HepG2 (cell line): ENCODE data around the gene PHF23. TPM values are rescaled to one million over a fixed set of nuclear protein-coding genes. Genes with fewer than 3 reads are reported as not detected.
A peak's percentile ranks its signal among the peaks of the same experiment; 100 is the strongest.

ENCODE experiments used
- CC2D1A ChIP-seq: sonication (generic); formaldehyde crosslinking; IDR thresholded peaks from 2 replicates; pipeline ENCODE4 v1.8.1; 2023; ENCODE audit warnings: mild to moderate bottlenecking, missing genetic modification reagents
- GABPA ChIP-seq, 2 experiments: IDR thresholded peaks; 2 replicates each; pipeline ENCODE4 v1.6.1; 2011 to 2016; ENCODE audit warnings: low read depth in 2 of 2, low read length in 1 of 2, missing biosample characterization in 1 of 2, missing genetic modification characterization in 1 of 2
- KAT7 ChIP-seq: IDR thresholded peaks from 2 replicates; pipeline ENCODE4 v1.6.1; 2018; ENCODE audit warnings: borderline replicate concordance, missing compliant biosample characterization
- KLF16 ChIP-seq, 2 experiments: sonication (generic) in 1 of 2; formaldehyde crosslinking in 1 of 2; IDR thresholded peaks; 2 replicates each; pipeline versions ENCODE4 v1.6.1 to v1.8.0; 2016 to 2023; ENCODE audit warnings: missing genetic modification reagents in 2 of 2, missing compliant biosample characterization in 1 of 2
- MEIS2 ChIP-seq: sonication (generic); formaldehyde crosslinking; IDR thresholded peaks from 2 replicates; pipeline ENCODE4 v1.9.0; 2021; ENCODE audit warnings: mild to moderate bottlenecking, missing genetic modification reagents
- PHF20 ChIP-seq: sonication (generic); formaldehyde crosslinking; IDR thresholded peaks from 2 replicates; pipeline ENCODE4 v1.5.0; 2020; ENCODE audit warnings: mild to moderate bottlenecking, missing genetic modification reagents
- PHF5A ChIP-seq: IDR thresholded peaks from one replicate; pipeline ENCODE4 v1.6.1; 2018; ENCODE audit warnings: low read depth, missing genetic modification reagents; ENCODE audit not compliant: unreplicated experiment
- RORA ChIP-seq: sonication (generic); formaldehyde crosslinking; IDR thresholded peaks from 2 replicates; pipeline ENCODE4 v1.5.0; 2020; ENCODE audit warnings: mild to moderate bottlenecking, missing genetic modification reagents, moderate library complexity
- TGIF2 ChIP-seq: IDR thresholded peaks from 2 replicates; pipeline ENCODE4 v1.6.1; 2016; ENCODE audit warnings: control low read depth, missing compliant biosample characterization
- ZMAT3 ChIP-seq: sonication (generic); formaldehyde crosslinking; conservative IDR thresholded peaks from 2 replicates; pipeline ENCODE4 v1.7.0; 2021; ENCODE audit warnings: missing genetic modification reagents
- ZMYM4 ChIP-seq: sonication (generic); formaldehyde crosslinking; IDR thresholded peaks from 2 replicates; pipeline ENCODE4 v1.8.1; 2023; ENCODE audit warnings: mild to moderate bottlenecking, missing genetic modification reagents
- ZNF577 ChIP-seq: sonication (generic); formaldehyde crosslinking; IDR thresholded peaks from 2 replicates; pipeline ENCODE4 v1.4.0; 2020; ENCODE audit warnings: mild to moderate bottlenecking, low read depth, missing genetic modification reagents, borderline replicate concordance
- polyA plus RNA-seq, 8 experiments: library from polyadenylated mRNA; depleted of rRNA in 3 of 8; stranded (reverse) in 7 of 8; unstranded in 1 of 8; fragments of >200 nt; fragmentation: Illumina TruSeq in 4 of 8; extraction: Trizol in 4 of 8; gene quantifications; 2 replicates each; pipeline versions ENCODE4 v1.2.1 to v1.2.3, GENCODE V29; 2011 to 2016; ENCODE audit warnings: low read depth in 4 of 8, missing spikeins in 1 of 8, mixed read lengths in 1 of 8; ENCODE audit not compliant: insufficient read depth in 1 of 8
- total RNA-seq, 5 experiments: library from RNA; depleted of rRNA; stranded (reverse); fragments of >200 nt; fragmentation: Illumina TruSeq; extraction: Trizol; gene quantifications; 2 replicates each; pipeline ENCODE4 v1.2.3, GENCODE V29; 2016; ENCODE audit warnings: low read depth in 1 of 5
- TF ChIP-seq, protein P1 (sequence below): sonication (generic); formaldehyde crosslinking; IDR thresholded peaks from 2 replicates; pipeline ENCODE4 v1.5.0; 2020; ENCODE audit warnings: mild to moderate bottlenecking, missing genetic modification reagents
- TF ChIP-seq, protein P2 (sequence below): sonication (generic); formaldehyde crosslinking; IDR thresholded peaks from 2 replicates; pipeline ENCODE4 v1.5.0; 2020; ENCODE audit warnings: mild to moderate bottlenecking, missing genetic modification reagents
- TF ChIP-seq, protein P3 (sequence below): sonication (generic); formaldehyde crosslinking; conservative IDR thresholded peaks from 2 replicates; pipeline ENCODE4 v1.4.0; 2020; ENCODE audit warnings: missing genetic modification reagents
- TF ChIP-seq, protein P4 (sequence below): sonication (generic); formaldehyde crosslinking; conservative IDR thresholded peaks from 2 replicates; pipeline ENCODE4 v1.4.0; 2020; ENCODE audit warnings: missing genetic modification reagents

The PHF23 gene
- total and polyA plus RNA-seq, 2 of the 13 experiments (the other 11 are each of a cell fraction or from before 2014, with no cell fraction given) = 27.6 to 33.2 TPM

DNA sequence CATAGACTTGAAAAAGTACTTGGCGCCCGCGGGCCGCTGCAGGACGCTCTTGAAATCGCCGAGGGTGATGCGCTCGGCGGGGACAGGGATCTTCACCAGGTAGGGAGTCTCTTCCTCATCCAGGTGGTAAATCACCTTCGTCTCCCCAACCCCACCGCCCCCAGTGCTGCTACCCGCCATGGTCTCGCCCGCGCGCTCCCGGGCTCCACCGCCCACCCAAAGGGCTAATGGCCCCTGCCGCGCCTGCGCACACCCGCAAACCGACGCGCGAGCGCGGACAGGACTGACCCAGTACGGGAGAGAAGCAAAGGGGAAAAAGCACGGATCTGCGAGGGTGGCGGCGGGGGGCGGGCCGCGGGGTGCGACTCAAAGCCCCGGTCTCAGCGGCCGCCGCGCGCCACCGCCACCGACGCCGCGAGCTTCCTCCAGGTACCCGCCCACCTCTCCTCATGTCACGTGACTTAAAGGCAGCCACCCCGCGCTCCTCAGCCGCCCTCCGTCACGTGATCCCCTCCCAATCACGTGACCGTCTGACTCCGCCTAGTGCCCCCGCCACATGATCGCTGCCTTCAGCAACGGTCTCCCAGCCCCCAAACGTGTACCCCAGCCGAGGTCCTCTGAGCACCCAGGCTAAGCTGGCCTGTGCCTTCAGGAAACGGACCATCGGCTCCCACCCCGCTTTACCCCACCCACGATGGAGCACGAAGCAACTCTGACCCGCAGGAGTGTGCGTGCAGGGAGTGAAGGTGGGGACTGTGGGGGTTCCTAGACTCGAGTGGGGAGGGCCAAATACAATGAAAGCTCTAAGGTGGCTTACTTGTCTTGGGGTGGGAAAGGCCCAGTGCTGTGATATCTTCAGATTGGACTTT, 4.9 kb downstream of the PHF23 start, which contains the start of gene DVL2 (continued):
- TF ChIP-seq GABPA (IDR thresholded peaks at IDR 0.05; ENCODE audit: low read depth, low read length) (no peak), GABPA (CRISPR knock-in tag; IDR thresholded peaks at IDR 0.05; ENCODE audit: low read depth) (peak; percentile 55; the same call in 1 of the 2 replicates), ZNF577 (CRISPR knock-in tag) (no peak), PHF5A (CRISPR knock-in tag) (peak; percentile 89), MEIS2 (CRISPR knock-in tag) (peak; percentile 56; the same call in 1 of the 2 replicates), ZMAT3 (CRISPR knock-in tag) (no peak; the same call in 1 of the 2 replicates), PHF20 (CRISPR knock-in tag) (peak; percentile 93), CC2D1A (no peak), ZMYM4 (CRISPR knock-in tag) (no peak; the same call in none of the 2 replicates), KLF16 (CRISPR knock-in tag; IDR thresholded peaks at IDR 0.05) (peak in 1 of 2 experiments; percentile 95; a peak in 2 of 4 replicates), KAT7 (peak; percentile 79; the same call in 1 of the 2 replicates), RORA (no peak), TGIF2 (CRISPR knock-in tag) (peak; percentile 85; the same call in 1 of the 2 replicates)
- TF ChIP-seq, protein P1, sequence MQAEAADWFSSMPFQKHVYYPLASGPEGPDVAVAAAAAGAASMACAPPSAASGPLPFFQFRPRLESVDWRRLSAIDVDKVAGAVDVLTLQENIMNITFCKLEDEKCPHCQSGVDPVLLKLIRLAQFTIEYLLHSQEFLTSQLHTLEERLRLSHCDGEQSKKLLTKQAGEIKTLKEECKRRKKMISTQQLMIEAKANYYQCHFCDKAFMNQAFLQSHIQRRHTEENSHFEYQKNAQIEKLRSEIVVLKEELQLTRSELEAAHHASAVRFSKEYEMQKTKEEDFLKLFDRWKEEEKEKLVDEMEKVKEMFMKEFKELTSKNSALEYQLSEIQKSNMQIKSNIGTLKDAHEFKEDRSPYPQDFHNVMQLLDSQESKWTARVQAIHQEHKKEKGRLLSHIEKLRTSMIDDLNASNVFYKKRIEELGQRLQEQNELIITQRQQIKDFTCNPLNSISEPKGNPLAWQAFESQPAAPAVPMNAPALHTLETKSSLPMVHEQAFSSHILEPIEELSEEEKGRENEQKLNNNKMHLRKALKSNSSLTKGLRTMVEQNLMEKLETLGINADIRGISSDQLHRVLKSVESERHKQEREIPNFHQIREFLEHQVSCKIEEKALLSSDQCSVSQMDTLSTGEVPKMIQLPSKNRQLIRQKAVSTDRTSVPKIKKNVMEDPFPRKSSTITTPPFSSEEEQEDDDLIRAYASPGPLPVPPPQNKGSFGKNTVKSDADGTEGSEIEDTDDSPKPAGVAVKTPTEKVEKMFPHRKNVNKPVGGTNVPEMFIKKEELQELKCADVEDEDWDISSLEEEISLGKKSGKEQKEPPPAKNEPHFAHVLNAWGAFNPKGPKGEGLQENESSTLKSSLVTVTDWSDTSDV = peak; percentile 71; the same call in 1 of the 2 replicates
- TF ChIP-seq, protein P2, sequence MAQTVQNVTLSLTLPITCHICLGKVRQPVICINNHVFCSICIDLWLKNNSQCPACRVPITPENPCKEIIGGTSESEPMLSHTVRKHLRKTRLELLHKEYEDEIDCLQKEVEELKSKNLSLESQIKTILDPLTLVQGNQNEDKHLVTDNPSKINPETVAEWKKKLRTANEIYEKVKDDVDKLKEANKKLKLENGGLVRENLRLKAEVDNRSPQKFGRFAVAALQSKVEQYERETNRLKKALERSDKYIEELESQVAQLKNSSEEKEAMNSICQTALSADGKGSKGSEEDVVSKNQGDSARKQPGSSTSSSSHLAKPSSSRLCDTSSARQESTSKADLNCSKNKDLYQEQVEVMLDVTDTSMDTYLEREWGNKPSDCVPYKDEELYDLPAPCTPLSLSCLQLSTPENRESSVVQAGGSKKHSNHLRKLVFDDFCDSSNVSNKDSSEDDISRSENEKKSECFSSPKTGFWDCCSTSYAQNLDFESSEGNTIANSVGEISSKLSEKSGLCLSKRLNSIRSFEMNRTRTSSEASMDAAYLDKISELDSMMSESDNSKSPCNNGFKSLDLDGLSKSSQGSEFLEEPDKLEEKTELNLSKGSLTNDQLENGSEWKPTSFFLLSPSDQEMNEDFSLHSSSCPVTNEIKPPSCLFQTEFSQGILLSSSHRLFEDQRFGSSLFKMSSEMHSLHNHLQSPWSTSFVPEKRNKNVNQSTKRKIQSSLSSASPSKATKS (CRISPR knock-in tag) = no peak
- TF ChIP-seq, protein P3, sequence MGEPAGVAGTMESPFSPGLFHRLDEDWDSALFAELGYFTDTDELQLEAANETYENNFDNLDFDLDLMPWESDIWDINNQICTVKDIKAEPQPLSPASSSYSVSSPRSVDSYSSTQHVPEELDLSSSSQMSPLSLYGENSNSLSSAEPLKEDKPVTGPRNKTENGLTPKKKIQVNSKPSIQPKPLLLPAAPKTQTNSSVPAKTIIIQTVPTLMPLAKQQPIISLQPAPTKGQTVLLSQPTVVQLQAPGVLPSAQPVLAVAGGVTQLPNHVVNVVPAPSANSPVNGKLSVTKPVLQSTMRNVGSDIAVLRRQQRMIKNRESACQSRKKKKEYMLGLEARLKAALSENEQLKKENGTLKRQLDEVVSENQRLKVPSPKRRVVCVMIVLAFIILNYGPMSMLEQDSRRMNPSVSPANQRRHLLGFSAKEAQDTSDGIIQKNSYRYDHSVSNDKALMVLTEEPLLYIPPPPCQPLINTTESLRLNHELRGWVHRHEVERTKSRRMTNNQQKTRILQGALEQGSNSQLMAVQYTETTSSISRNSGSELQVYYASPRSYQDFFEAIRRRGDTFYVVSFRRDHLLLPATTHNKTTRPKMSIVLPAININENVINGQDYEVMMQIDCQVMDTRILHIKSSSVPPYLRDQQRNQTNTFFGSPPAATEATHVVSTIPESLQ (CRISPR knock-in tag) = no peak
- TF ChIP-seq, protein P4, sequence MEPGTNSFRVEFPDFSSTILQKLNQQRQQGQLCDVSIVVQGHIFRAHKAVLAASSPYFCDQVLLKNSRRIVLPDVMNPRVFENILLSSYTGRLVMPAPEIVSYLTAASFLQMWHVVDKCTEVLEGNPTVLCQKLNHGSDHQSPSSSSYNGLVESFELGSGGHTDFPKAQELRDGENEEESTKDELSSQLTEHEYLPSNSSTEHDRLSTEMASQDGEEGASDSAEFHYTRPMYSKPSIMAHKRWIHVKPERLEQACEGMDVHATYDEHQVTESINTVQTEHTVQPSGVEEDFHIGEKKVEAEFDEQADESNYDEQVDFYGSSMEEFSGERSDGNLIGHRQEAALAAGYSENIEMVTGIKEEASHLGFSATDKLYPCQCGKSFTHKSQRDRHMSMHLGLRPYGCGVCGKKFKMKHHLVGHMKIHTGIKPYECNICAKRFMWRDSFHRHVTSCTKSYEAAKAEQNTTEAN (CRISPR knock-in tag) = peak; percentile 66; the same call in 1 of the 2 replicates
